CD14-positive monocyte (primary cell): ENCODE results near the gene COL19A1. TPM values are rescaled to one million over a fixed set of nuclear protein-coding genes. Genes with fewer than 3 reads are reported as not detected.
"Not testable (repeated sequence)": the region's sequence is repeated elsewhere in the genome, so short reads cannot be mapped to it uniquely, and the experiment has no call there.

Source experiments
- DNase-seq, 3 donors: peaks; one replicate each; pipeline ENCODE4 v3.0.0-alpha.2; 2011 to 2022
- H2AFZ ChIP-seq: 2 replicates; pipeline ENCODE4 v1.6.0; 2012; ENCODE audit warnings: mild to moderate bottlenecking, low read depth, low read length, inconsistent platforms; ENCODE audit not compliant: insufficient read depth, poor library complexity, severe bottlenecking
- H3K27ac ChIP-seq, 2 donors: 1 replicate in 1 of 2; 2 replicates in 1 of 2; pipeline ENCODE4 v1.5.1; 2012 to 2013; ENCODE audit warnings: low read length in 2 of 2, control low read depth in 1 of 2, inconsistent platforms in 1 of 2, low read depth in 1 of 2, mild to moderate bottlenecking in 1 of 2
- H3K27me3 ChIP-seq, 2 donors: one replicate each; pipeline versions ENCODE4 v1.6.0 to v1.6.1; 2011 to 2013; ENCODE audit warnings: low read length in 2 of 2; ENCODE audit not compliant: control insufficient read depth in 2 of 2, insufficient read depth in 2 of 2
- H3K36me3 ChIP-seq, 2 donors: replicated peaks in 1 of 2; 1 replicate in 1 of 2; 2 replicates in 1 of 2; pipeline versions ENCODE4 v1.5.1 to v1.6.1; 2012 to 2013; ENCODE audit warnings: low read length in 2 of 2, control low read depth in 1 of 2, inconsistent platforms in 1 of 2, mild to moderate bottlenecking in 1 of 2; ENCODE audit not compliant: insufficient read depth in 2 of 2, control insufficient read depth in 1 of 2
- H3K4me1 ChIP-seq, 2 donors: 1 replicate in 1 of 2; 2 replicates in 1 of 2; pipeline versions ENCODE4 v1.5.1 to v1.6.1; 2012 to 2013; ENCODE audit warnings: low read length in 2 of 2, control low read depth in 1 of 2, inconsistent platforms in 1 of 2, mild to moderate bottlenecking in 1 of 2, moderate library complexity in 1 of 2; ENCODE audit not compliant: insufficient read depth in 2 of 2, control insufficient read depth in 1 of 2
- H3K4me2 ChIP-seq: replicated peaks from 2 replicates; pipeline ENCODE3; 2012; ENCODE audit warnings: low read length, moderate library complexity, mild to moderate bottlenecking; ENCODE audit not compliant: poor library complexity, severe bottlenecking; ENCODE audit errors: extremely low read depth
- H3K4me3 ChIP-seq, 3 experiments: fragments of 200-600 bp in 1 of 3; sonication (generic) in 1 of 3; replicated peaks in 1 of 3; 1 replicate in 2 of 3; 2 replicates in 1 of 3; pipeline ENCODE4 v1.5.1; 2011 to 2013; ENCODE audit warnings: low read length in 3 of 3, mild to moderate bottlenecking in 3 of 3, control low read depth in 2 of 3, low read depth in 2 of 3, inconsistent platforms in 1 of 3, moderate library complexity in 1 of 3
- H3K79me2 ChIP-seq: 2 replicates; pipeline ENCODE4 v1.6.0; 2012; ENCODE audit warnings: mild to moderate bottlenecking, control low read depth, inconsistent platforms, low read length, moderate library complexity; ENCODE audit not compliant: insufficient read depth
- H3K9ac ChIP-seq: 2 replicates; pipeline ENCODE4 v1.6.0; 2017; ENCODE audit warnings: low read length, mild to moderate bottlenecking; ENCODE audit not compliant: insufficient read depth, poor library complexity, severe bottlenecking
- H3K9me3 ChIP-seq, 2 donors: replicated peaks in 1 of 2; 1 replicate in 1 of 2; 2 replicates in 1 of 2; pipeline versions ENCODE4 v1.5.1 to v1.6.1; 2012 to 2013; ENCODE audit warnings: low read length in 2 of 2, control low read depth in 1 of 2; ENCODE audit not compliant: control insufficient read depth in 1 of 2, insufficient read depth in 1 of 2
- H4K20me1 ChIP-seq: 2 replicates; pipeline ENCODE4 v1.6.0; 2012; ENCODE audit warnings: mild to moderate bottlenecking, low read length, control low read depth, moderate library complexity; ENCODE audit not compliant: insufficient read depth
- H3K27ac Mint-ChIP-seq, 7 donors: one replicate each; pipeline ENCODE4 v1.8.0; 2020; ENCODE audit warnings: mild to moderate bottlenecking in 7 of 7, mixed read lengths in 7 of 7, moderate library complexity in 6 of 7, inconsistent platforms in 2 of 7
- H3K27me3 Mint-ChIP-seq, 3 donors: one replicate each; pipeline ENCODE4 v1.8.0; 2021 to 2022; ENCODE audit warnings: low read depth in 3 of 3, mild to moderate bottlenecking in 3 of 3, mixed read lengths in 3 of 3, moderate library complexity in 3 of 3, inconsistent platforms in 1 of 3
- H3K36me3 Mint-ChIP-seq, 2 donors: one replicate each; pipeline ENCODE4 v1.8.0; 2020; ENCODE audit warnings: mixed read lengths in 2 of 2, inconsistent platforms in 1 of 2, mild to moderate bottlenecking in 1 of 2
- H3K4me1 Mint-ChIP-seq: one replicate; pipeline ENCODE4 v1.8.0; 2020; ENCODE audit warnings: mild to moderate bottlenecking, mixed read lengths
- H3K4me3 Mint-ChIP-seq, 2 donors: one replicate each; pipeline ENCODE4 v1.8.0; 2020; ENCODE audit warnings: mild to moderate bottlenecking in 2 of 2, mixed read lengths in 2 of 2, moderate library complexity in 1 of 2
- H3K9me3 Mint-ChIP-seq, 7 donors: one replicate each; pipeline ENCODE4 v1.8.0; 2020 to 2022; ENCODE audit warnings: mixed read lengths in 7 of 7, mild to moderate bottlenecking in 6 of 7, moderate library complexity in 6 of 7, inconsistent platforms in 2 of 7
- WGBS: methylation state at CpG from one replicate; pipeline ENCODE4 v1.1.5; 2013; ENCODE audit warnings: missing lambda C conversion rate; ENCODE audit not compliant: insufficient coverage; 5-methylcytosine and 5-hydroxymethylcytosine counted together
- intact Hi-C, 2 donors: fragments of 100-400 bp; cut with micrococcal nuclease; formaldehyde crosslinking; loops; one replicate each; pipeline versions ENCODE4 v1.15.0 to v1.15.1; 2023
- polyA plus RNA-seq, 3 donors: library from polyadenylated mRNA; depleted of rRNA in 1 of 3; unstranded in 2 of 3; stranded (reverse) in 1 of 3; fragments of 300-500 nt in 2 of 3; fragments of >200 nt in 1 of 3; fragmentation: Illumina TruSeq in 2 of 3; gene quantifications; 1 replicate in 2 of 3; 2 replicates in 1 of 3; pipeline ENCODE4 v1.2.3, GENCODE V29; 2012 to 2021
- TF ChIP-seq, protein P1 (sequence below): fragments of 200-600 bp; IDR thresholded peaks from one replicate; pipeline ENCODE4 v1.8.0; 2022; ENCODE audit warnings: antibody characterized with exemption, mild to moderate bottlenecking

The COL19A1 gene
- polyA plus RNA-seq, 3 donors = not detected

DNA sequence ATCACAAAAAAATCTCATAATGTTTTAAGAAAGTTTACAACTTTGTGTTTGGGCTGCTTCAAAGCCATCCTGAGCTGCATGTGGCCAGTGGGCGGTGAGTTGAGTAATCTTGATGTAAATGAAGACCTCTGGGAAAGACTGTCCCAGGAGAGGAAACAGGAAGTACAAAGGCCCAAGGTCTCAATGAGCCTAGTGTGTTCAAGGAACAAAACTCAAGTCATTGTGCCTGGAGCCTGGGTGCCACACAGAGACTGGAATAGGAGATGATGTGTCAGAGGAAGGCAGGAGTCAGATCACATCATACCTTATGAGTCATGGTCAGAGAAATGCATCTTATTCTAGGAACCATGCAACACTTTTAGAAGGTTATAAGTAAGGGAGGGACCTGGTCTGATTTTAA, 51.5 kb downstream of the COL19A1 start:
- H3K36me3 Mint-ChIP-seq = no peaks in the 10 kb centered on the region
- H3K36me3 ChIP-seq = no peaks in the 10 kb centered on the region
- no peak overlapping the region for H3K9ac ChIP-seq
- H3K4me1 ChIP-seq = no peaks in the 10 kb centered on the region
- no peaks in the 10 kb centered on the region for H3K27me3 ChIP-seq
- H3K4me3 ChIP-seq = no peak overlapping the region
- no peaks in the 10 kb centered on the region for H3K27me3 Mint-ChIP-seq
- whole genome bisulfite sequencing = 70% methylated on average over 1 of the region's 1 CpG
- no peak overlapping the region for H3K27ac ChIP-seq
- intact Hi-C loops = no loop called here
- peaks cover 0 to 10% (median 5%) of the 10 kb centered on the region in 7 donors for H3K9me3 Mint-ChIP-seq
- no peaks in the 10 kb centered on the region for H3K9me3 ChIP-seq
- no peak overlapping the region for H3K4me3 Mint-ChIP-seq
- no peaks in the 10 kb centered on the region for H3K4me1 Mint-ChIP-seq
- H3K79me2 ChIP-seq = no peaks in the 10 kb centered on the region
- no peak for DNase-seq
- no peak overlapping the region for H3K27ac Mint-ChIP-seq
- TF ChIP-seq, protein P1, sequence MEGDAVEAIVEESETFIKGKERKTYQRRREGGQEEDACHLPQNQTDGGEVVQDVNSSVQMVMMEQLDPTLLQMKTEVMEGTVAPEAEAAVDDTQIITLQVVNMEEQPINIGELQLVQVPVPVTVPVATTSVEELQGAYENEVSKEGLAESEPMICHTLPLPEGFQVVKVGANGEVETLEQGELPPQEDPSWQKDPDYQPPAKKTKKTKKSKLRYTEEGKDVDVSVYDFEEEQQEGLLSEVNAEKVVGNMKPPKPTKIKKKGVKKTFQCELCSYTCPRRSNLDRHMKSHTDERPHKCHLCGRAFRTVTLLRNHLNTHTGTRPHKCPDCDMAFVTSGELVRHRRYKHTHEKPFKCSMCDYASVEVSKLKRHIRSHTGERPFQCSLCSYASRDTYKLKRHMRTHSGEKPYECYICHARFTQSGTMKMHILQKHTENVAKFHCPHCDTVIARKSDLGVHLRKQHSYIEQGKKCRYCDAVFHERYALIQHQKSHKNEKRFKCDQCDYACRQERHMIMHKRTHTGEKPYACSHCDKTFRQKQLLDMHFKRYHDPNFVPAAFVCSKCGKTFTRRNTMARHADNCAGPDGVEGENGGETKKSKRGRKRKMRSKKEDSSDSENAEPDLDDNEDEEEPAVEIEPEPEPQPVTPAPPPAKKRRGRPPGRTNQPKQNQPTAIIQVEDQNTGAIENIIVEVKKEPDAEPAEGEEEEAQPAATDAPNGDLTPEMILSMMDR = no peak
- no peak overlapping the region for H2AFZ ChIP-seq
- no peaks in the 10 kb centered on the region for H4K20me1 ChIP-seq
- no peak overlapping the region for H3K4me2 ChIP-seq

DNA sequence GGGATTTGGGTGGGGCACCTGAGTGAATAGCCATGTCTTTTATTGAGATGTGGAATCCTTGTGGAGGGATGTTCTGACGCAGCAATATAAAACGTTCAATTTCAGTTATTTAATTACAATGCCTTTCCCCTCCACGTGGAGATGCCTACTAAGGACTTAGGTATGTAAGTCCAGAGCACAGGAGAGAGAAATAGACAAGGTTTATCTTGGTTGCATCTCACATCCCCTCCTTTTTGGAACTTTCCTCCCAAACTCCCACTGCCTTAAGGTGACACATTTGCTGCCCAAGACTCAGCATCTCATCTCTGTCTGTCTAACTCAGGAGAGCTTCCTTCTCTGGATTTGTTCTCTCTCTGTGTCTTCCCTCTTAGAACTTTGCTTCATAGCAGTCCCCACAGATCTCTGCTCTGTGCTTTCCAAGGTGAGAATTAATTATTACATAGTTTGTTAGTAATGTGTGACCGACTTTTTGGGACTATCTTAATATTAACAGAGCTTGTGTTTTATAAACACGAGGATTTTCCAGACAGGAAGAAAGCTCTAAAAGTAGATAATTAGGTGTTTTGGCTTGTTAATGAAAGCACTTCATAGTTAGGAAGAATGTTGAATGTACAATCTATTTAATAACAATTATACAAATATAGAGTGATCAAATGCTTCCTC, 52.6 kb downstream of the COL19A1 start:
- Mint-ChIP-seq H3K4me3 (no peak overlapping the region), H3K36me3 (no peaks in the 10 kb centered on the region), H3K27ac (no peak overlapping the region), H3K27me3 (no peaks in the 10 kb centered on the region), H3K4me1 (no peaks in the 10 kb centered on the region), H3K9me3 (peaks cover 0 to 12% (median 5%) of the 10 kb centered on the region in 7 donors)
- Histone ChIP-seq H3K9me3 (no peaks in the 10 kb centered on the region), H2AFZ (no peak overlapping the region), H3K4me1 (no peaks in the 10 kb centered on the region), H3K27ac (no peak overlapping the region), H3K4me2 (no peak overlapping the region), H3K79me2 (no peaks in the 10 kb centered on the region), H4K20me1 (no peaks in the 10 kb centered on the region), H3K4me3 (no peak overlapping the region), H3K9ac (no peak overlapping the region), H3K36me3 (no peaks in the 10 kb centered on the region), H3K27me3 (no peaks in the 10 kb centered on the region)
- TF ChIP-seq, protein P1 = no peak
- WGBS = no CpG with 5 or more reads among the region's 5 CpGs
- intact Hi-C loops = no loop called here
- DNase-seq = no peak

DNA sequence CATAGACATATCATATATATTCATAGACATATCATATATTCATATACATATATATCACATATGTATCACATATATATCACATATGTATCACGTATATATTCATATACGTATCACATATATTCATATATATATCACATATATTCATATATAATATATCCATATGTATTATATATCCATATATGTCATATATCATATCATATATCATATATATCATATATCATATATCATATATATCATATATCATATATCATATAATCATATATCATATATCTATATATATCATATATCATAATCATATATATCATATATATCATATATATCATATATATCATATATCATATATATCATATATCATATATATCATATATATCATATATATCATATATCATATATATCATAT, 54.7 kb downstream of the COL19A1 start:
- intact Hi-C loops, DNase-seq, H3K9ac ChIP-seq, H3K36me3 Mint-ChIP-seq, H3K27me3 Mint-ChIP-seq, H3K27me3 ChIP-seq, H3K9me3 ChIP-seq, H4K20me1 ChIP-seq, H3K4me3 ChIP-seq, H2AFZ ChIP-seq, H3K27ac Mint-ChIP-seq, H3K36me3 ChIP-seq, H3K27ac ChIP-seq, H3K4me2 ChIP-seq, H3K4me1 Mint-ChIP-seq, H3K79me2 ChIP-seq, H3K4me3 Mint-ChIP-seq, H3K4me1 ChIP-seq: not testable (repeated sequence)
- no CpG with 5 or more reads among the region's 2 CpGs for WGBS
- peaks cover 1 to 12% (median 9%) of the 10 kb centered on the region in 7 donors for H3K9me3 Mint-ChIP-seq
